GM15510 (cell line): Measurements from ENCODE around the gene WWC1.

Experiments
- POLR2A ChIP-seq: IDR thresholded peaks from 3 replicates; pipeline ENCODE4 v1.6.1; 2011; ENCODE audit warnings: borderline replicate concordance; ENCODE audit not compliant: insufficient read length; ENCODE audit errors: extremely low read depth

Gene WWC1

DNA sequence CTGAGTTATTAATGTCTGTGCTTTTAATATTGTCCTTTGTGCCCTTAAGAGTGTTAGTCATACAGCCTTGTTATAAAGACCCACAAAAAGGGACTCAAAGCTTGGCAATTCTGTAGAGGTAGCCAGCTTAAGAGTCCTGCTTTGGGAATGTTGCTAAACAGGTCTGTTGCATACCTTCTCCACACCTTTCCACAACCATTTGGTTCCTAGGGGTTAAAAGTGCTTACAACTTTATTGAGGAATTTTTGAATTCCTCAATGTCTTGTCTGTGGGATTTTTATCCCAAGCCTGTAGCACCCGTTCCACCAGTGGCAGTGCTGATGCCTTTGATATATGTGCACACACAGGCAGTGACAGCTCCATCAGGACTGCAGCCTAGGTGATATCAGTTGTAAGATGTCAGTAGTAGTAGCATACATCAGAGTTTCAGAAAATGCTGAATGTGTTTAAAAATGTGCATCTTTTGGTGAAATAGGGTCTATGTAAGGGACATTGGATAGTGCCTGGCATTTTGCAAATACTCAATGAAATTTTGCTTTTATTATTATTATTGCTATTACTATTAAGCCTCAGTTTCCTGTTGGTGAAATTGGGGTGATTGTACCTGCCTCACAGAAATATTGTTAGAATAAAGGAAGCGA is 68.5 kb downstream of the WWC1 start:
- no peak for TF ChIP-seq POLR2A

DNA sequence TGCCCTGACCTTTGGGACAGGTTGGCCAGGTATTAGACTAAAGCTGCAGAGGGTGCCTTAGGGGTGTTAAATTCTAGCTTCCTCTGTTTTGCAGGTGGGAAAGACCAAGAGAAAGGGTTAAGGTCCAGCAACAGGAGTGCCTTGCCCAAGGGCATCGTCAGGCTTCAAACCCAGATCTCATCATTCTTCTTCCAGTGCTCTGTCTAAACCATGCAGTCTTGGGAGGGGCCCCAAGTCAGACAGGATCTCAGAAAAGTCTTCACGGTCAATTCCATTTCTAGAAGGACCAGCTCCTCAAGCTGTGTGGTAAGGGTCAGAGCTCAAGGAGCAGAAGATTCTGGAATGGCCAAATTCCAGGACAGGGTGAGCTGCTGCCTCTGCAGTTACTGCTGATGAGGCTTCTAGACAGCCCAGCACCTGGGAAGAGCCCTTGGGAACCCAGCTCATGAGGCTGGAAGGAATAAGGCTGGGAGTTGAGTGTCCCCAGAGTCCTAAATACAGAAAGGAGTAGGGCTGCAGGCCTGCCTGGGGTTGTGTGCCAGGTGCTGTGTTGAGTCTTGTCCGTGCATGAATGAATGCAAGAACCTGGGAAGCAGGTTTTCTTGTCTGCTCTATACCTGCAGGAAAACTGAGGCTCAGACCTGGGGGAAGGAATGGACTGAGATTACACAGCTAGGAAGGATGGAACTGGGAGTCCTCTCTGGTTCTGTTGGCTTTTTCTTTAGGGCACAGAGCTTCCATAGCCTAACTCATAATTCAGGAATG is 69.3 kb downstream of the WWC1 start:
- no peak for TF ChIP-seq POLR2A

DNA sequence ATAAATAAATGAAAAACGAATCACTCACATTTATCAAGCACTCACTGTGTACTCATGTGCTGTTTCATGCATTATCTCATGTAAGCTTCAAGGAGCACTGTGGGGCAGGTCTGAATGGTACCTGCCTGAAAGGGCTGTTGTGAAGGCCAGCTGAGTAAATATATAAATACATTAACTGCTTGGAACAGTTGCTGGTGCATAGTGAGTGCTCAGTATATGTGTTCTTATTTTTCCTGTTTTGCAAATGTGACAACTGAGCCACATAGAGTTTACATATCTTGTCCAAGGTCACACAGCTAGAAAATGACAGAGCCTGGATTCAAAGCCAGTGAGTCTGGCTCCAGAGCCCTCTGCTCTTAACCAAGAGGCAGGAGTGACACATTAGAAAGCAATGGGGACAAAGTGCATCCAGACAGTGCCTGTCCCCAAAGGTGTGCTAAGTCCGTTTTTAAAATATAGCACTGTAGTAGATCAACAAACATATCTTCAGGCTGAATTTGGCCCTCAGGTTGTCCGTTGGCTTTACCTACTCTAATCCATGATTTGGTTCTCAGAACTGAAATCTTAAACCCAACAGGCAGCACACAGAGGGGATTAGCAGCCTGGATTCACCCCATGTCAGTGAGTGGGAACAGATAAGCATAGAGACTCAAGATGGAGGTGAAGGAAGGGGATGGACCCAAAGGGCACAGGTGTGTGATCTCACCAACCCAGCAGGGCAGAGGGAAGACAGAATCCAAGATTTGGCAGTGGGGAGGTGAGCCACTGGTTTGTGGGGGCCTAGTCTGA is 70.8 kb downstream of the WWC1 start:
- TF ChIP-seq POLR2A, result no peak

DNA sequence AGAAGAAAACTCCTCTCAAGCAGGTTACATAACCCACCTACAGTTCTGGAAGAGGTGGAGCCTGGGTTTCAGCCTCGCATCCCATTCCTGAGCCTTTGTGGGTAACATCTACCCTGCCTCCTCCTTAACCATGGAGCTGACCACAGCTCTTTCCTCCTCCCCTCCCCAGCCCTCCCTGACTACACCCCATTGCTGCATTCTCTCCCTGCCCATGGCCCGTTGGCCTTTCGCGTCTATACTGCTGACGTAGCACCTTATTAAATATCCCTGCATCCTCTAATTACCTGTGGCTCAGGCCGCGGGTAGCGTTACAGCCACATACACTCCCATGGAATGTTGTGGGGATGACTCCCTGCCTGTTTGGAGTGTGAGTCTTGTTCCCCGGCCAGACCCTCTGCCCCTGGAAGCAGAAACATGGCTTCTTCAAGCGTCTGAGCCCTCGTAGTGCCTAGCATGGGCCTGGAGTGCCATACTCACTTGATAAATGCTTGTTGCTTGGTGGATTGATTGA is 72.8 kb downstream of the WWC1 start:
- no peak for TF ChIP-seq POLR2A

DNA sequence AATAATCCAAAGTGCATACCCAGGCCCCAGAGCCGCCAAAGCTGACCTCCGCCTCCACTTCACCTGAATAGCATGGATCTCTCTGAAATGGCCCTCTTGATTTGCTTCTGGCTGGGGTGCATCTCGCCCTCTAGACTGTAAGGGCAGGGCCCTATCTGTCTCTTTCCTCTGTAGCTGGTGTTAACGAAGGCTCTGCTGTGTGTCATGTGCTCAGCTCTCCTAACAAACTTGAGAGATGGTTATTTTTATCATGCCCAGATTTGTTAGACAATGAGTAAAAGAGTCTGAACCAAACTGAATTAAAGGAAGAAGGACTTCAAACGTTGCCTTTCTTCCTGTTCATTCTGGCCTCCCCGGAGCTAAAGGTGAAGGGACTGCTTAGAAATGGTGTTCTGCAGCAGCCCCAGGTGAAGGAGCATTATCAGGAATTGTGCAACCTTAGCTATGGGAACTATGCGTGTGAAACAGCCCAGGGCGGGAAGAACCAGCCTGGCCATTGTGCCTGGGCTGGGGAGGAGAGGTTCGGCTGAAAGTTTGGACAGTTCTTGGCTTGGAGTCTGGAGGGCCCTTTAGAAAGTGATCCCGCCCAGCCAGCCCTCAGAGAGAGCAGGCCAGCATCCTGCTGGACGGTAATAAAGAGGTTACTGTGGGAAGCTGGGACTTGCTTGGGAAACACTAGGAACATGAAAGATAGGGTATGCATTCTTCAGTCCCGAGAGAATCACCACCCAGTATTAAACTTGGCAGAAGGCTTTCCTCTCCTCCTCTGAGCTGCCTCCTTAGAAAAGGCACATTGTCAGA is 73.5 kb downstream of the WWC1 start:
- no peak for TF ChIP-seq POLR2A

DNA sequence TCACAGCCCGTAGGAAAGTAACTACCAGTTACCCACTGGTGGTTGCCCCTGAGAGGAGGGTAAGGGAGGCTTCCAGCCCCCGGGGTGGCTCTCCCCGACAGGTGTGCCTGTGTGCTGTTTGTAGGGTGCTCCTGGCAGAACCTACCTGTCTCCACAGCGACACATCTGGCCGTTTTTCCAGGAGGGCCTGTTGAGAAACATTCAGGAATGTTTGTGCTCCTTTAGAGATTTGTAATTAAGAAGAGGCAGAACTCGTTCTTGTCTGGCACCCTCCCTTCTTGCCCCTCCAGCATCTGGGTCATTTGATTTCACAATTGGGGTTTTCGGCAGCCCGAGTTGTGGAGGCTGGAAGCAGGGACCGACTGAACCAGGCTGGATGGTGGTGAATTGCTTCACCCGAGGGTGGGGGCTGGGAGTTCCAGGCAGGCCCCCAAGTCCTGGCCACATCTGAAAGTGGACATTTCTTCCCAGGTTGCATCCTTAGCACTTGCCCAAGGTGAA is 74.2 kb downstream of the WWC1 start:
- no peak for TF ChIP-seq POLR2A

DNA sequence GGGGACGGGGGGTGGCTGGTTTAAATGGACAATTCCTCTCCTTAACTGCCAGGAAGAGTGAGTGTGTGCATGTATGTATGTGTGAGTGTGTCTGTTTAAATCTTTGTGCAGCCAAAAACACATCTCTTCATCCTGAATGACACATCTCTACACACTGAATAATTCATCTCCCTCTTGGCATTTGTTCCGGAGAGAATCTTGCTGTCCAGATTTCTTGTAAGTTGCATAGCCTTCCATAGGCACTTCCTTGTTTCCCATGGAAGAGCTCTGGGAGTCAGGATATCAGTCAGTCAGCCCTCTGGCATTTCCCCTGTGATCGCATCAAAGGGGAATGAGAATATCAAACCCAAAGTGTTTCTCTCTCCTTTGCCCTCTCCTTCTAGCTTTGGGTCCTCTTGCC is 74.7 kb downstream of the WWC1 start:
- TF ChIP-seq POLR2A, result no peak

DNA sequence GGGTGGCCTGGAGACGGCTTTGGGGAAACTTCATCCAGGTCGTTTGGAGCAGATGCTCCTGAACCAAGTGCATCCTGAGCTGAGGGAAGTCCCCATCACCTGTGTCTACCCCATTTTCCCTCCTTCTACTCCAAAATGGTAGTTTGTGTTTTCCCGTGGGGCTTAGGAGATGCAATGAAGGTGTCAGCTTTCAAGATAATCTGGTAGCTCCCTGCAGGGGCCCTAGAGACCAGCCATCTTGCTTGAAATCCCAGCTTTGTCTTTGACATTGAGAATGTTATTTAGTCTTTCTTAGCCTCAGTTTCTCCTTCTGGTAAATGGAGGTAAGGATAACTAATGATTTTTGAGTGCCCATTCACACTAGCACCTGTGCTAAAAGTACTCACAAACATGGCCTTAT is 77.4 kb downstream of the WWC1 start:
- no peak for TF ChIP-seq POLR2A

DNA sequence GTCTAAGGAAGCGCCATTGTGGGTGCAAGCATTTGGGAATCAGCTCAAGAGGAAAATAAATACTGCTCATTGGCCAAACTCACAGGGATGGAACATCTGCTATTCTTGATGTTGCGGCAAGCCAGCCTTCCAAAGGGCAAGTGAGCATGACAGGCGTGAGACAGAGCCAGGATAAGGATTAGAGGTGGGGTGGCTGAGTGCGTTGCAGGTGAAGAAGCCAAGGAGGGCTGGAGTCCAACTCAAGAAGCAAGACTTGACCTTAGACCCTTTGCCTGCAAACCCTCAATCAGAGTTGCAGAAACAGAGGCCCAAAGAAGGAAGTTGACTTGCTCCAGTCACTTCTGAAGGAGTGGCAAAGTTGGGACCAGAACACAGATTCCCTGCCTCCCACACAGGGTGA is 79.4 kb downstream of the WWC1 start:
- no peak for TF ChIP-seq POLR2A

DNA sequence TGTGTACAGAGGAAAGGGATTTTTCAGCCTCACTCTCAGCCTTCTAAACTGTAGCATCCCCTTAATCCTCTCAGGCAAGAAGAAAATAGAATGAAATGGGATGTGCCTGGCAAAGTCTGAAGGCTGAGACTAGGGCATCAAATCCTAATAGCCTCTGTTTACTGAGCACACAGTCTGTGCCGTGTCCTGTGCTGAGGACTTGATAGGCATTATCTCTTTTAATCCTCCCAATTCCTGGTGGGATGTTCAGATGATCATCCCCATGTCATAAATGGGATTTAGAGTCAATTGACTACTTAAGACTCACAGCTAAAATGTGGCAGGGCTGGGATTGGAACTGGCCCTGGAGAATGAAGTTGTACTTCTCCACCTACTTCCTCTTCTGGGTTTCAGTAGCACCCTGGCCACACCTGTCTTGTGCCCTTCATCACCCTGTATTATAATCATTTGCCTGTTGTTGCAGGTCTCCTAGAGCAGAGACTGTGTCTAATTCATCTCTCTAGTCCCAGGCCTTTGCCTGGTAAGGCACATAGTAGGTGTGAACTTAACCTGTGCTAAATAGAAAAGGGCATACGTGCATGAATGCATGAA is 81.0 kb downstream of the WWC1 start:
- no peak for TF ChIP-seq POLR2A

DNA sequence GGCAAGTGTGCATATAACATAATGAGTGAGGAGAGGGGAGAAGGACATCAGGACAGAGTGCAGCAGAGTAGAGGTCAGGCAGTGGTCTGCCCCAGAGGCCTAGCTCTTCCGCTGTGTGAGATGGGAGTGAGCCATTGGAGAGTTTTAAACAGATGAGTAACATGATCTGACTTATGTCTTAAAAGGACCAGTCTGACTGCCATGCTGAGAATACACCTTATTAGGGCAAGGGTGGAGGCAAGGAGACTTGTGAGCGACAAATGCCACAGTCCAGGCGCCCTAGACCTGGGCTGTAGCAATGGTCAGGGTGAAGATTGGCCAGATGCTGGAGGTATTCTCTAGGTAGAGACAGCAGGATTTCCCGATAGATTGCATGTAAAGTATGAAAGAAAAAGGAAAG is 83.1 kb downstream of the WWC1 start:
- TF ChIP-seq POLR2A, result no peak

DNA sequence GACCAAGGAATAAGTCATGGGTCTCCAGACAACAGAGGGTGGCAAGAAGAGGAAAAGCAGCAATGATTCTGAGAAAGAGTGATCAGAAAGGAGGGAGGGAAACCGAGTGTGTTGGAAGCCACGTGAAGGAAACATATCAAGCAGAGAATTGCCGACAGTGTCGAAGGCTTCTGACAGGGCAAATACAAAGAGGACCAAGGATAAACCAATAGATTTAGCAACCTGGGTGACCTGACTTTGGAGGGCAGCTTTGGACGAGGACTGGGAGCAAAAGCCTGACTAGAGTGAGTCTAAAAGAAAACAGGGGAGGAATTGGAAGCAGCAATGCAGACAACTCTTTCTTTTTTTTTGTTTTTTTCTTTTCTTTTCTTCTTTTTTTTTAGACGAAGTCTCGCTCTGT is 83.8 kb downstream of the WWC1 start:
- TF ChIP-seq POLR2A, result no peak

DNA sequence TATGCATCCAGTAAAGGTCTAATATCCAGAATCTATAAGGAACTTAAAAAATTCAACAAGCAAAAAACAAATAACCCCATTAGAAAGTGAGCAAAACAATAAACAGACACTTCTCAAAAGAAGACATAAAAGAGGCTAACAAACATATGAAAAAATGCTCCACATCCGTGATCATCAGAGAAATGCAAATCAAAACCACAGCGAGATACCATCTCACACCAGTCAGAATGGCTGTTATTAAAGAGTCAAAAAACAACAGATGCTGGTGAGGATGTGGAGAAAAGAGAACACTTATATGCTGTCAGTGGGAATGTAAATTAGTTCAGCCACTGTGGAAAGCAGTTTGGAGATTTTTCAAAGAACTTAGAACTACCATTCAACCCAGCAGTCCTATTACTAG is 86.1 kb downstream of the WWC1 start:
- TF ChIP-seq POLR2A, result no peak

DNA sequence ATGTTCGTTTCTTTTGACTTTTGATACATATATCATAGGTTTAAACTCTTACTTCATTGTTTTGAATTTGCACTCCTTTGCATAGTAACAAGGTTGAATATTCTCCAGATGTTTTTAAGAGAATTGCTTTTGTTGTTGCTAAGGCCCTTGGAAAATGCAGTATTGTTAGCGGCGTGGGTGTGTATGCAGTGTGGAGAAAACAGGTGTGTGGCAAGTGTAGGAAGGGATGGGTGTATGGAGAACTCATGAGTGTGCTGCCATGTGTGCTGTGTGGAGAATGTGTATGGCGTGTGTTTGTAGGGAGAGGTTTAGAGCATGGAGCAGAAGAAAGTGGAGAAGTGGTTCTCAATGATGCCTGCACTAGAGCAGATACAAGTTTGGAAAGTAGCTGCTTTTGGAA is 87.3 kb downstream of the WWC1 start:
- no peak for TF ChIP-seq POLR2A
